HepG2 (cell line): Measurements from ENCODE around the gene GHRH. TPM values are rescaled to one million over a fixed set of nuclear protein-coding genes. Genes with fewer than 3 reads are reported as not detected.
A peak's percentile ranks its signal among the peaks of the same experiment; 100 is the strongest.

ENCODE experiments used
- ATAC-seq: fragments of 200-7000 bp; cut with Tn5 transposase; 3 replicates; pipeline ENCODE4 v1.9.1; 2020; ENCODE audit warnings: mild to moderate bottlenecking, moderate library complexity
- BruUV-seq: library from RNA; stranded (reverse); fragments of 400-500 nt; replicated peaks from 2 replicates; lab custom pipeline; 2021; lab: Mats Ljungman, UMichigan
- CTCF ChIA-PET: fragments of 300-600 bp; formaldehyde crosslinking; extraction: SDS; loops from one replicate; lab custom pipeline; 2021; ENCODE audit warnings: low total read pairs, inconsistent platforms, low intra/inter-chr PET ratio; lab: Yijun Ruan, JAX
- POLR2A ChIA-PET: fragments of 350-600 bp; sonication (Branson Sonifier 250); formaldehyde crosslinking; loops from one replicate; lab custom pipeline; 2020; ENCODE audit warnings: antibody characterized with exemption, inconsistent platforms; lab: Yijun Ruan, JAX
- DNase-seq: peaks from one replicate; pipeline ENCODE4 v3.0.0-alpha.2; 2015; ENCODE audit warnings: low spot score
- FAIRE-seq: peaks from 3 replicates; lab custom pipeline; 2011; peaks lifted over from hg19 to GRCh38; lab: Jason Lieb, UNC
- H2AFZ ChIP-seq: one replicate; pipeline ENCODE4 v1.6.1; 2011; ENCODE audit warnings: low read length, inconsistent platforms
- H3K27ac ChIP-seq: fragments of 300-600 bp; 3 replicates; pipeline ENCODE4 v1.8.0; 2011; ENCODE audit warnings: mixed run types, mild to moderate bottlenecking, mixed read lengths, low read length, inconsistent platforms; ENCODE audit not compliant: insufficient read depth; ENCODE audit errors: extremely low read length
- H3K27me3 ChIP-seq, 2 experiments: fragments of 200-600 bp in 1 of 2; 2 replicates in 1 of 2; 3 replicates in 1 of 2; pipeline versions ENCODE4 v1.6.0 to v1.8.0; 2011; ENCODE audit warnings: low read length in 2 of 2, mild to moderate bottlenecking in 2 of 2, moderate library complexity in 2 of 2, inconsistent platforms in 1 of 2; ENCODE audit not compliant: insufficient read depth in 2 of 2, control insufficient read depth in 1 of 2
- H3K36me3 ChIP-seq, 2 experiments: fragments of 200-600 bp in 1 of 2; replicated peaks in 1 of 2; 2 replicates in 1 of 2; 3 replicates in 1 of 2; pipeline versions ENCODE4 v1.5.1 to v1.8.0; 2011; ENCODE audit warnings: low read length in 2 of 2, inconsistent platforms in 1 of 2; ENCODE audit not compliant: insufficient read depth in 2 of 2, control insufficient read depth in 1 of 2
- H3K4me1 ChIP-seq: 2 replicates; pipeline ENCODE4 v1.5.1; 2012; ENCODE audit warnings: low read length, inconsistent platforms; ENCODE audit not compliant: insufficient read depth
- H3K4me2 ChIP-seq: 2 replicates; pipeline ENCODE4 v1.6.0; 2011; ENCODE audit warnings: low read depth, low read length, inconsistent platforms
- H3K4me3 ChIP-seq, 3 experiments: fragments of 200-600 bp in 1 of 3; sonication (generic), shearing (Covaris generic) in 1 of 3; replicated peaks in 1 of 3; 2 replicates each; pipeline ENCODE4 v1.5.1; 2011 to 2016; ENCODE audit warnings: low read length in 3 of 3, inconsistent platforms in 2 of 3, low read depth in 2 of 3, mild to moderate bottlenecking in 2 of 3, control low read depth in 1 of 3, mixed read lengths in 1 of 3; ENCODE audit not compliant: insufficient read depth in 1 of 3
- H3K79me2 ChIP-seq: one replicate; pipeline ENCODE4 v1.6.1; 2011; ENCODE audit warnings: low read length, inconsistent platforms; ENCODE audit not compliant: insufficient read depth
- H3K9ac ChIP-seq: 2 replicates; pipeline ENCODE4 v1.6.0; 2011; ENCODE audit warnings: mild to moderate bottlenecking, low read depth, low read length, inconsistent platforms; ENCODE audit not compliant: insufficient read depth
- H3K9me3 ChIP-seq: 2 replicates; pipeline ENCODE4 v1.5.1; 2012; ENCODE audit warnings: mild to moderate bottlenecking, low read length
- H4K20me1 ChIP-seq: 2 replicates; pipeline ENCODE4 v1.6.0; 2011; ENCODE audit warnings: inconsistent platforms, mild to moderate bottlenecking, low read length, moderate library complexity; ENCODE audit not compliant: insufficient read depth
- KDM6A ChIP-seq: IDR thresholded peaks from 2 replicates; pipeline ENCODE4 v1.6.1; 2016; ENCODE audit warnings: low read depth
- MAFK ChIP-seq, 2 experiments: IDR thresholded peaks in 1 of 2; conservative IDR thresholded peaks in 1 of 2; 2 replicates each; pipeline ENCODE4 v1.6.1; 2011; ENCODE audit warnings: improper control_type of control experiment in 2 of 2, low read length in 2 of 2
- MEIS2 ChIP-seq: sonication (generic); formaldehyde crosslinking; IDR thresholded peaks from 2 replicates; pipeline ENCODE4 v1.9.0; 2021; ENCODE audit warnings: mild to moderate bottlenecking, missing genetic modification reagents
- RBFOX2 ChIP-seq: fragments of 200-400 bp; formaldehyde crosslinking; IDR thresholded peaks from 2 replicates; pipeline ENCODE4 v1.6.1; 2017; ENCODE audit warnings: low read depth, mild to moderate bottlenecking, low read length
- RXRB ChIP-seq: IDR thresholded peaks from 2 replicates; pipeline ENCODE4 v1.6.1; 2016; ENCODE audit warnings: borderline replicate concordance, missing genetic modification reagents, missing compliant biosample characterization
- SSRP1 ChIP-seq: IDR thresholded peaks from 2 replicates; pipeline ENCODE4 v1.6.1; 2016; ENCODE audit warnings: control low read depth
- ZFP1 ChIP-seq: IDR thresholded peaks from 2 replicates; pipeline ENCODE4 v1.6.1; 2016
- ZNF101 ChIP-seq: sonication (generic); formaldehyde crosslinking; IDR thresholded peaks from 2 replicates; pipeline ENCODE4 v1.4.0; 2020; ENCODE audit warnings: mild to moderate bottlenecking, low read depth, missing genetic modification reagents, borderline replicate concordance
- ZNF451 ChIP-seq: sonication (generic); formaldehyde crosslinking; IDR thresholded peaks from 2 replicates; pipeline ENCODE4 v1.5.0; 2020; ENCODE audit warnings: mild to moderate bottlenecking, missing genetic modification reagents
- ZNF615 ChIP-seq: sonication (generic); formaldehyde crosslinking; IDR thresholded peaks from 2 replicates; pipeline ENCODE4 v1.5.0; 2020; ENCODE audit warnings: mild to moderate bottlenecking, missing genetic modification reagents, borderline replicate concordance
- WGBS: methylation state at CpG from one replicate; pipeline ENCODE4 v1.1.6; 2017; ENCODE audit warnings: low lambda C conversion rate; 5-methylcytosine and 5-hydroxymethylcytosine counted together
- in situ Hi-C: cut with HindIII; loops from 2 replicates; pipeline ENCODE4 v1.10.0; 2017; ENCODE audit warnings: low pct_unique_long_range_greater_than_20kb; ENCODE audit not compliant: extremely low pct_ligation_motif_present
- intact Hi-C: fragments of 100-400 bp; cut with micrococcal nuclease; formaldehyde crosslinking; loops from one replicate; pipeline ENCODE4 v1.10.0; 2022; ENCODE audit not compliant: unreplicated experiment
- polyA plus RNA-seq, 8 experiments: library from polyadenylated mRNA; depleted of rRNA in 3 of 8; stranded (reverse) in 7 of 8; unstranded in 1 of 8; fragments of >200 nt; fragmentation: Illumina TruSeq in 4 of 8; extraction: Trizol in 4 of 8; gene quantifications; 2 replicates each; pipeline versions ENCODE4 v1.2.1 to v1.2.3, GENCODE V29; 2011 to 2016; ENCODE audit warnings: low read depth in 4 of 8, missing spikeins in 1 of 8, mixed read lengths in 1 of 8; ENCODE audit not compliant: insufficient read depth in 1 of 8
- total RNA-seq, 5 experiments: library from RNA; depleted of rRNA; stranded (reverse); fragments of >200 nt; fragmentation: Illumina TruSeq; extraction: Trizol; gene quantifications; 2 replicates each; pipeline ENCODE4 v1.2.3, GENCODE V29; 2016; ENCODE audit warnings: low read depth in 1 of 5

Gene GHRH
- total and polyA plus RNA-seq, 2 of the 13 experiments (the other 11 are each of a cell fraction or from before 2014, with no cell fraction given): not detected

DNA sequence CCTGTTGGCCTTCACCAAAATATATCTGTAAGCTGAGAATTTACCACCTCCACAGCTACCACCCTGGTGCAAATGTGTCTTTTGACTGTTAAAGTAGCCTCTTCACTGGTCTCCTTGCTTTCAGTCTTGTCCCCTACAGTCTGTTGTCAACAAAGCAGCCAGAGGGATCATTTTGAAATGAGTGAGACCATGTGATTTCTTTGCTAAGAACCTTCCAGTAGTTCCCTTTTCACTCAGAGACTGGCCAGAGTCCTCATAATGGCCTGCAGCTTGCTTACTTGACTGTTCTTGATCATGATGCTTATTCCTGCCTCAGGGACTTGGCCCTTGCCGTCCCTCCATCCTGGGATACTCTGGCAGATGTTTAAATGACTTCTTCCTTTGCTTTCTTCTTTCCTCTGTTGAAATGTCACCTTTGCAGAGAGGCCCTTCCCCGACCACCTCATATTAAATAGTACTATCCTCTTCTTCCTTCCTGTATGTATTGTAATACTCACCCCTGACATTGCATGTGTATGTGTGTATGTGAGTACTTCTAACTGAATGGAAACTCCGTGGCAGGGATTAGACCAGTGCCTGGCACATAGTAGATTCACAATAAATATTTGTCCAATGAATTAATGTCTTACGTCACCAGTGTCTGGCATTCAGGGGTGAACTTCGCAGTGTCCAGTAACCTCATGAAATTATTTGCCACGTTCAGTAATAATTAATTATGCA, 32.8 kb upstream of the GHRH start:
- no TSS peak for BruUV-seq
- no peak overlapping the region for H2AFZ ChIP-seq
- ATAC-seq (no peak), FAIRE-seq (no peak), DNase-seq (no peak)
- H3K9me3 ChIP-seq: no peaks in the 10 kb centered on the region
- peaks cover 5 to 16% of the 10 kb centered on the region in 2 experiments; a peak in 4 of 5 replicates for H3K36me3 ChIP-seq
- TF ChIP-seq SSRP1 (CRISPR knock-in tag) (no peak), KDM6A (CRISPR knock-in tag) (no peak), ZNF101 (CRISPR knock-in tag) (no peak), RXRB (CRISPR knock-in tag) (no peak), ZFP1 (CRISPR knock-in tag) (no peak), MEIS2 (no peak), MAFK (conservative IDR thresholded peaks at IDR 0.05 in 1 of 2, IDR thresholded peaks at IDR 0.05 in 1 of 2; ENCODE audit: low read length in 2 of 2) (no peak)
- H3K9ac ChIP-seq: no peak overlapping the region
- POLR2A ChIA-PET: interaction anchor here (1.4 kb wide), 1 partner anchor 14 kb away, joined by 3 read pairs; no protein-coding TSS in a partner anchor
- H3K27ac ChIP-seq: no peak overlapping the region
- H3K4me3 ChIP-seq: no peak overlapping the region
- intact Hi-C loops (no loop called here), in situ Hi-C loops (no loop called here)
- peaks cover 32% of the 10 kb centered on the region for H3K4me1 ChIP-seq
- no peak overlapping the region for H3K4me2 ChIP-seq
- peaks cover 76% of the 10 kb centered on the region for H3K79me2 ChIP-seq
- CTCF ChIA-PET: no interaction called here
- no peaks in the 10 kb centered on the region for H4K20me1 ChIP-seq
- WGBS: 93% methylated on average over 6 of the region's 6 CpGs
- no peaks in the 10 kb centered on the region; a peak in 1 of 5 replicates for H3K27me3 ChIP-seq

DNA sequence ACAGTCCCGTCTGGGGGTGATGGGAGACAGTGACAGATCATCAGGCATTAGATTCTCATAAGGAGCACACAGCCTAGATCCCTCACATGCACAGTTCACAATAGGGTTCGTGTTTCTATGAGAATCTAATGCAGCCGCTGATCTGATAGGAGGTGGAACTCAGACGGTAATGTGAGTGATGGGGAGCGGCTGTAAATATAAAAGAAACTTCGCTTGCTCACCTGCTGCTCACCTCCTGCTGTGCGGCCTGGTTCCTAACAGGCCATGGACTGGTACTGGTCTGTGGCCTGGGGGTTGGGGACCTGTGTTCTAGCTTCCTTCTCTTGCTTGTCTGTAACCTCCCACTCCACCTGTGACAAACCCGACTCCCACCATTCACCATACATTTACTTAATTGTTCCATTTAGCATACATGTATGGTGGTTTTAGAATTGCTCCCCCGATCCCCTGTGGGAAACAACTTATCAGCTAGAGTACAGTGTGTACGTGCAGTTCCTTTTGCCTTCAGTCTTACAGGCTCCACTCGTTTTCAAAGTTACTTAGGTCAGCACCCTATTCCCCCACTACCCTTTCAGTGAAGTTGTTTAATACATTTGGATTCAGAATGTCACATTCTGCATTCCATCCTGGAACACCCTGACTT, 31.8 kb upstream of the GHRH start:
- Histone ChIP-seq H3K9ac (no peak overlapping the region), H3K27ac (no peak overlapping the region), H4K20me1 (no peaks in the 10 kb centered on the region), H3K4me2 (no peak overlapping the region), H2AFZ (no peak overlapping the region), H3K27me3 (no peaks in the 10 kb centered on the region; a peak in 1 of 5 replicates), H3K4me1 (peaks cover 33% of the 10 kb centered on the region), H3K9me3 (no peaks in the 10 kb centered on the region), H3K4me3 (no peak overlapping the region), H3K36me3 (peaks cover 1 to 16% of the 10 kb centered on the region in 2 experiments; a peak in 3 of 5 replicates), H3K79me2 (peaks cover 72% of the 10 kb centered on the region)
- no peak for ATAC-seq
- no peak for FAIRE-seq
- BruUV-seq: no TSS peak
- ChIA-PET POLR2A (interaction anchor here (0.8 to 1.4 kb wide), 3 partner anchors 10 to 51 kb away, joined by 3 read pairs; no protein-coding TSS in a partner anchor), CTCF (no interaction called here)
- WGBS: 97% methylated on average over 11 of the region's 11 CpGs
- in situ Hi-C loops (no loop called here), intact Hi-C loops (no loop called here)
- DNase-seq: no peak
- no peak for TF ChIP-seq ZNF451 (CRISPR knock-in tag)
- TF ChIP-seq RBFOX2: 0 out of 2 replicates have a peak, but pooled peaks have one; percentile 33
- TF ChIP-seq ZNF615 (CRISPR knock-in tag): peak; percentile 100
